ENCODE measurements around the gene STK25. TPM values are rescaled to one million over a fixed set of nuclear protein-coding genes. Genes with fewer than 3 reads are reported as not detected.

STK25 gene
- polyA plus RNA-seq, 3 donors: 62.7 to 215 (median 69.5) TPM

- no peak for DNase-seq
- H3K36me3 ChIP-seq (replicated peaks in 1 of 2; ENCODE audit: control insufficient read depth in 1 of 2, insufficient read depth in 2 of 2, low read length in 2 of 2): peaks cover 32 to 67% of the 10 kb centered on the region in 2 donors
- H3K27ac ChIP-seq (ENCODE audit: low read depth in 1 of 2, low read length in 2 of 2): no peak overlapping the region
- TF ChIP-seq CTCF (IDR thresholded peaks at IDR 0.05): no peak
- Mint-ChIP-seq H3K27me3 (ENCODE audit: low read depth in 3 of 3) (peaks cover 0 to 2% (median 2%) of the 10 kb centered on the region in 3 donors), H3K36me3 (peaks cover 42 to 73% of the 10 kb centered on the region in 2 donors), H3K9me3 (no peaks in the 10 kb centered on the region), H3K4me1 (no peaks in the 10 kb centered on the region), H3K27ac (no peak overlapping the region), H3K4me3 (no peak overlapping the region)
- H3K27me3 ChIP-seq (ENCODE audit: control insufficient read depth in 2 of 2, insufficient read depth in 2 of 2, low read length in 2 of 2): no peaks in the 10 kb centered on the region
- no peaks in the 10 kb centered on the region for H3K4me1 ChIP-seq (ENCODE audit: control insufficient read depth in 1 of 2, insufficient read depth in 2 of 2, low read length in 2 of 2)
- H3K9ac ChIP-seq (ENCODE audit: insufficient read depth, low read length, poor library complexity, severe bottlenecking): no peak overlapping the region
- no peak overlapping the region for H2AFZ ChIP-seq (ENCODE audit: insufficient read depth, low read depth, low read length, poor library complexity, severe bottlenecking)
- 95% methylated on average over 28 of the region's 28 CpGs for WGBS (ENCODE audit: insufficient coverage)
- H3K4me2 ChIP-seq (replicated peaks; ENCODE audit: extremely low read depth, low read length, poor library complexity, severe bottlenecking): no peak overlapping the region
- H4K20me1 ChIP-seq (ENCODE audit: insufficient read depth, low read length): peaks cover 13% of the 10 kb centered on the region
- H3K4me3 ChIP-seq (replicated peaks in 1 of 3; ENCODE audit: low read depth in 2 of 3, low read length in 3 of 3): no peak overlapping the region
- no peaks in the 10 kb centered on the region for H3K9me3 ChIP-seq (replicated peaks in 1 of 2; ENCODE audit: control insufficient read depth in 1 of 2, insufficient read depth in 1 of 2, low read length in 2 of 2)
- intact Hi-C loops (cut with micrococcal nuclease): no loop called here
- no peaks in the 10 kb centered on the region for H3K79me2 ChIP-seq (ENCODE audit: insufficient read depth, low read length)
These were observed 12.2 kb downstream of the STK25 start for GRCh38 chr2:241496003-241496707.

- TF ChIP-seq CTCF (IDR thresholded peaks at IDR 0.05): no peak
- Histone ChIP-seq H3K79me2 (ENCODE audit: insufficient read depth, low read length) (no peaks in the 10 kb centered on the region), H3K4me1 (ENCODE audit: control insufficient read depth in 1 of 2, insufficient read depth in 2 of 2, low read length in 2 of 2) (no peaks in the 10 kb centered on the region), H3K9me3 (replicated peaks in 1 of 2; ENCODE audit: control insufficient read depth in 1 of 2, insufficient read depth in 1 of 2, low read length in 2 of 2) (no peaks in the 10 kb centered on the region), H2AFZ (ENCODE audit: insufficient read depth, low read depth, low read length, poor library complexity, severe bottlenecking) (no peak overlapping the region), H3K36me3 (replicated peaks in 1 of 2; ENCODE audit: control insufficient read depth in 1 of 2, insufficient read depth in 2 of 2, low read length in 2 of 2) (peaks cover 24 to 60% of the 10 kb centered on the region in 2 donors), H3K4me3 (replicated peaks in 1 of 3; ENCODE audit: low read depth in 2 of 3, low read length in 3 of 3) (no peak overlapping the region), H3K9ac (ENCODE audit: insufficient read depth, low read length, poor library complexity, severe bottlenecking) (no peak overlapping the region), H3K4me2 (replicated peaks; ENCODE audit: extremely low read depth, low read length, poor library complexity, severe bottlenecking) (no peak overlapping the region), H3K27me3 (ENCODE audit: control insufficient read depth in 2 of 2, insufficient read depth in 2 of 2, low read length in 2 of 2) (no peaks in the 10 kb centered on the region), H4K20me1 (ENCODE audit: insufficient read depth, low read length) (peaks cover 5% of the 10 kb centered on the region), H3K27ac (ENCODE audit: low read depth in 1 of 2, low read length in 2 of 2) (no peak overlapping the region)
- Mint-ChIP-seq H3K36me3 (peaks cover 39 to 65% of the 10 kb centered on the region in 2 donors), H3K9me3 (no peaks in the 10 kb centered on the region), H3K4me3 (no peak overlapping the region), H3K27me3 (ENCODE audit: low read depth in 3 of 3) (peaks cover 0 to 2% (median 2%) of the 10 kb centered on the region in 3 donors), H3K27ac (no peak overlapping the region), H3K4me1 (no peaks in the 10 kb centered on the region)
- intact Hi-C loops (cut with micrococcal nuclease): no loop called here
- WGBS (ENCODE audit: insufficient coverage): 95% methylated on average over 33 of the region's 34 CpGs
- no peak for DNase-seq
These were observed 13.0 kb downstream of the STK25 start for GRCh38 chr2:241495172-241496002.

All from CD14-positive monocyte (primary cell).